SK-N-SH (cell line): Measurements from ENCODE around the gene SLC25A21. TPM values are rescaled to one million over a fixed set of nuclear protein-coding genes. Genes with fewer than 3 reads are reported as not detected.

ENCODE experiments used
- CTCF ChIA-PET: fragments of 300-600, 350-600 bp; formaldehyde crosslinking; extraction: SDS; loops from one replicate; lab custom pipeline; 2021; lab: Yijun Ruan, JAX
- POLR2A ChIA-PET: fragments of 350-600 bp; sonication (Branson Sonifier 250); formaldehyde crosslinking; extraction: SDS; loops from one replicate; lab custom pipeline; 2020; ENCODE audit warnings: antibody characterized with exemption, inconsistent platforms; lab: Yijun Ruan, JAX
- DNase-seq: peaks from one replicate; pipeline ENCODE4 v3.0.0; 2012
- H2AFZ ChIP-seq: fragments of 200-600 bp; sonication (generic); 2 replicates; pipeline ENCODE4 v1.8.1; 2016; ENCODE audit warnings: antibody characterized with exemption, mild to moderate bottlenecking, low read depth
- H3F3A ChIP-seq: fragments of 200-600 bp; sonication (generic); replicated peaks from 2 replicates; pipeline ENCODE3; 2016; ENCODE audit warnings: antibody characterized with exemption, mild to moderate bottlenecking; ENCODE audit not compliant: insufficient read depth
- H3K27ac ChIP-seq, 2 experiments: fragments of 200-500 bp in 1 of 2; fragments of 200-600 bp in 1 of 2; sonication (Bioruptor generic) in 1 of 2; sonication (generic), shearing (Covaris generic) in 1 of 2; 2 replicates each; pipeline versions ENCODE4 v1.5.1 to v1.6.1; 2014 to 2016; ENCODE audit warnings: low read depth in 2 of 2, inconsistent platforms in 1 of 2, low read length in 1 of 2, mild to moderate bottlenecking in 1 of 2, mixed read lengths in 1 of 2
- H3K27me3 ChIP-seq: fragments of 200-600 bp; sonication (generic), shearing (Covaris generic); 2 replicates; pipeline ENCODE4 v1.6.1; 2016; ENCODE audit warnings: mixed run types; ENCODE audit not compliant: insufficient read depth
- H3K36me3 ChIP-seq, 2 experiments: fragments of 200-500 bp in 1 of 2; fragments of 200-600 bp in 1 of 2; sonication (Bioruptor generic) in 1 of 2; sonication (generic) in 1 of 2; replicated peaks in 1 of 2; 2 replicates each; pipeline versions ENCODE3 to v1.5.1; 2014 to 2016; ENCODE audit warnings: low read length in 1 of 2, mild to moderate bottlenecking in 1 of 2; ENCODE audit not compliant: insufficient read depth in 2 of 2, control insufficient read depth in 1 of 2
- H3K4me1 ChIP-seq, 2 experiments: fragments of 200-500 bp in 1 of 2; fragments of 200-600 bp in 1 of 2; sonication (Bioruptor generic) in 1 of 2; sonication (generic), shearing (Covaris generic) in 1 of 2; 2 replicates each; pipeline versions ENCODE4 v1.5.1 to v1.6.1; 2014 to 2016; ENCODE audit warnings: low read depth in 1 of 2, low read length in 1 of 2, mixed run types in 1 of 2; ENCODE audit not compliant: insufficient read depth in 2 of 2, control insufficient read depth in 1 of 2
- H3K4me2 ChIP-seq: fragments of 200-600 bp; sonication (generic), shearing (Covaris generic); 2 replicates; pipeline ENCODE4 v1.6.1; 2017; ENCODE audit warnings: mixed run types
- H3K4me3 ChIP-seq, 2 experiments: fragments of 200-500 bp in 1 of 2; fragments of 200-600 bp in 1 of 2; sonication (Bioruptor generic) in 1 of 2; sonication (generic), shearing (Covaris generic) in 1 of 2; 2 replicates each; pipeline versions ENCODE4 v1.5.1 to v1.8.1; 2014 to 2016; ENCODE audit warnings: low read depth in 2 of 2, inconsistent platforms in 1 of 2, low read length in 1 of 2, mild to moderate bottlenecking in 1 of 2, mixed read lengths in 1 of 2, moderate library complexity in 1 of 2
- H3K79me2 ChIP-seq: fragments of 200-600 bp; sonication (generic); 2 replicates; pipeline ENCODE4 v1.8.1; 2017; ENCODE audit warnings: mild to moderate bottlenecking; ENCODE audit not compliant: insufficient read depth
- H3K9ac ChIP-seq: fragments of 200-600 bp; sonication (generic); 2 replicates; pipeline ENCODE4 v1.6.1; 2017; ENCODE audit warnings: mixed run types
- H3K9me2 ChIP-seq: fragments of 200-600 bp; sonication (generic); 2 replicates; pipeline ENCODE4 v1.6.1; 2017; ENCODE audit warnings: mixed run types
- H3K9me3 ChIP-seq: fragments of 200-600 bp; sonication (generic); 2 replicates; pipeline ENCODE4 v1.6.1; 2017; ENCODE audit warnings: mixed run types, mild to moderate bottlenecking, moderate library complexity
- H4K20me1 ChIP-seq: fragments of 200-600 bp; sonication (generic); 2 replicates; pipeline ENCODE4 v1.6.1; 2017; ENCODE audit warnings: mild to moderate bottlenecking, mixed run types; ENCODE audit not compliant: insufficient read depth
- CTCF ChIP-seq: fragments of 200-600 bp; sonication (generic); IDR thresholded peaks from 2 replicates; pipeline ENCODE4 v1.6.1; 2017; ENCODE audit warnings: antibody characterized with exemption, mild to moderate bottlenecking, moderate library complexity
- FOSL2 ChIP-seq: IDR thresholded peaks from 2 replicates; pipeline ENCODE4 v1.4.0; 2012; ENCODE audit warnings: low read depth, mild to moderate bottlenecking, moderate library complexity, borderline replicate concordance
- MAX ChIP-seq: IDR thresholded peaks from 2 replicates; pipeline ENCODE4 v1.4.0; 2012; ENCODE audit warnings: low read depth
- NRF1 ChIP-seq: IDR thresholded peaks from 2 replicates; pipeline ENCODE4 v1.6.1; 2012; ENCODE audit warnings: low read depth, mild to moderate bottlenecking, low read length
- TAF1 ChIP-seq: IDR thresholded peaks from 2 replicates; pipeline ENCODE4 v1.6.1; 2012; ENCODE audit warnings: low read depth, mild to moderate bottlenecking, low read length, moderate library complexity, borderline replicate concordance
- WGBS: methylation state at CpG from one replicate; pipeline ENCODE4 v1.1.6; 2017; ENCODE audit warnings: low lambda C conversion rate; 5-methylcytosine and 5-hydroxymethylcytosine counted together
- polyA plus RNA-seq, 3 experiments: library from polyadenylated mRNA; depleted of rRNA; stranded (reverse); fragments of >200 nt; gene quantifications; 2 replicates each; pipeline ENCODE4 v1.2.3, GENCODE V29; 2012

Gene SLC25A21
- polyA plus RNA-seq, 1 of the 3 experiments (the other 2 are of a cell fraction), result not detected

GRCh38 chr14:37198273-37198598, 25.8 kb upstream of the SLC25A21 start:
- WGBS, result 4% methylated on average over 11 of the region's 11 CpGs
- H3K4me3 ChIP-seq, result peak overlapping the region; percentile 44 to 58; a peak in 3 of 4 replicates
- H3F3A ChIP-seq, result no peaks in the 10 kb centered on the region
- no peaks in the 10 kb centered on the region for H3K27me3 ChIP-seq
- ChIA-PET POLR2A (no interaction called here), CTCF (interaction anchor here (0.8 kb wide), 1 partner anchor 49 kb away, joined by 3 read pairs; no protein-coding TSS in a partner anchor)
- peak overlapping the region; percentile 67 for H3K4me2 ChIP-seq
- no peak for DNase-seq
- no peak overlapping the region for H3K27ac ChIP-seq
- H3K9me2 ChIP-seq, result no peaks in the 10 kb centered on the region
- H3K79me2 ChIP-seq, result no peaks in the 10 kb centered on the region
- no peaks in the 10 kb centered on the region for H3K9me3 ChIP-seq
- H3K36me3 ChIP-seq, result no peaks in the 10 kb centered on the region
- no peaks in the 10 kb centered on the region for H4K20me1 ChIP-seq
- peak overlapping the region; percentile 83; the same call in 1 of the 2 replicates for H2AFZ ChIP-seq
- TF ChIP-seq FOSL2 (no peak), CTCF (peak; percentile 25; the same call in 1 of the 2 replicates)
- H3K4me1 ChIP-seq, result no peaks in the 10 kb centered on the region
- no peak overlapping the region for H3K9ac ChIP-seq

- Histone ChIP-seq H3K4me3 (peak within 1 kb of the TSS; percentile 44 to 58; a peak in 3 of 4 replicates), H3K9ac (peak within 1 kb of the TSS; percentile 34; the same call in 1 of the 2 replicates), H3K27ac (no peak within 1 kb of the TSS), H3K36me3 (no peaks in the 10 kb centered on the region), H3F3A (no peaks in the 10 kb centered on the region), H3K27me3 (no peaks in the 10 kb centered on the region), H3K9me3 (no peaks in the 10 kb centered on the region), H4K20me1 (no peaks in the 10 kb centered on the region), H3K4me1 (no peaks in the 10 kb centered on the region), H3K79me2 (no peaks in the 10 kb centered on the region), H3K4me2 (peak within 1 kb of the TSS; percentile 67), H3K9me2 (no peaks in the 10 kb centered on the region), H2AFZ (peak within 1 kb of the TSS; percentile 83)
- POLR2A ChIA-PET, result no interaction called here
- DNase-seq, result peak; percentile 25
- 8% methylated on average over 30 of the region's 70 CpGs for WGBS
- TF ChIP-seq NRF1 (peak; percentile 58), MAX (peak; percentile 37; the same call in 1 of the 2 replicates), TAF1 (no peak)
- CTCF ChIA-PET, result no interaction called here
Measured at GRCh38 chr14:37197421-37198272, 25.2 kb upstream of the SLC25A21 start, which contains the start of gene MIPOL1. MIPOL1 (plus strand) TSS chr14:37197937; CDS start chr14:37247889, 49,952 bp downstream.
